Measurements from ENCODE around the gene PAX7.
"Not testable (repeated sequence)": the region's sequence is repeated elsewhere in the genome, so short reads cannot be mapped to it uniquely, and the experiment has no call there.

Gene PAX7

GRCh38 chr1:18630511-18631495 lies at the start of gene PAX7:
TSS of gene PAX7 (plus strand) at chr1:18630846. CDS start at chr1:18631604, 758 bp downstream.
- DNase-seq, result no peak

- peak in 7 of 56 donors; percentile 4 to 40 (median 10) for DNase-seq
Observed at GRCh38 chr1:18581420-18581880, 49.2 kb upstream of the PAX7 start.

GRCh38 chr1:18582890-18583289 lies 47.8 kb upstream of the PAX7 start:
- DNase-seq, result no peak

- no peak for DNase-seq
Observed at GRCh38 chr1:18583326-18583941, 47.2 kb upstream of the PAX7 start.

GRCh38 chr1:18586016-18586415 lies 44.6 kb upstream of the PAX7 start:
- DNase-seq, result not testable (repeated sequence)

- DNase-seq, result no peak
Observed at GRCh38 chr1:18588093-18588492, 42.6 kb upstream of the PAX7 start.

GRCh38 chr1:18592368-18592767 lies 38.3 kb upstream of the PAX7 start:
- no peak for DNase-seq

- DNase-seq, result peak in 42 of 56 donors; percentile 4 to 75 (median 23)
Observed at GRCh38 chr1:18597160-18598042, 33.2 kb upstream of the PAX7 start.

- DNase-seq, result peak in 1 of 56 donors; percentile 5
Observed at GRCh38 chr1:18599086-18599485, 31.6 kb upstream of the PAX7 start.

GRCh38 chr1:18599704-18600103 lies 30.9 kb upstream of the PAX7 start:
- DNase-seq, result no peak

- DNase-seq, result no peak
Observed at GRCh38 chr1:18602533-18603211, 28.0 kb upstream of the PAX7 start.

- no peak for DNase-seq
Observed at GRCh38 chr1:18603212-18603852, 27.3 kb upstream of the PAX7 start.

GRCh38 chr1:18606443-18607288 lies 24.0 kb upstream of the PAX7 start:
- no peak for DNase-seq

GRCh38 chr1:18607289-18607760 lies 23.3 kb upstream of the PAX7 start:
- no peak for DNase-seq

- no peak for DNase-seq
Observed at GRCh38 chr1:18608534-18608933, 22.1 kb upstream of the PAX7 start.

GRCh38 chr1:18611311-18611710 lies 19.3 kb upstream of the PAX7 start:
- DNase-seq, result no peak

GRCh38 chr1:18612073-18612472 lies 18.6 kb upstream of the PAX7 start:
- DNase-seq, result no peak

GRCh38 chr1:18614069-18614735 lies 16.4 kb upstream of the PAX7 start:
- DNase-seq, result no peak
